GM21360 (cell line): ENCODE results near the gene SCAMP2.
A peak's percentile ranks its signal among the peaks of the same experiment; 100 is the strongest.
"Not testable (repeated sequence)": the region's sequence is repeated elsewhere in the genome, so short reads cannot be mapped to it uniquely, and the experiment has no call there.

Experiments used
- ATAC-seq: cut with Tn5 transposase; IDR thresholded peaks from one replicate; pipeline ENCODE4 v1.9.1; 2021; ENCODE audit warnings: mild to moderate bottlenecking, moderate library complexity; ENCODE audit not compliant: unreplicated experiment

The SCAMP2 gene

GRCh38 chr15:74891469-74891868, 18.3 kb upstream of the SCAMP2 start:
- ATAC-seq, result no peak

DNA sequence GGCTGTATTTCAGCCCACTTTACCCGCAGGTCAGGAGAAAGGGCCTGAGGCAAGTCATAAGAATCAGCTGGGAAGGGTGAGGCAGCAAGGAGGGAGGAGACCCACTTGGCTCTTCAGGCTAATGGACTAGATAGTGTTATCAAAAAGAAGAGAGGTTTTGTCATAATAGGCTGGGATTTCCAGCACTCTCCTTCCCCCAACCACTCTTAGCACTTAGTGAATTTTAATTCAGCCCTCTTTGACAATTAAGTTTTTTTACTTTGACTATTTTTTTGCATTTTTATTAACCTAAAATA, 17.4 kb upstream of the SCAMP2 start:
- no peak for ATAC-seq

DNA sequence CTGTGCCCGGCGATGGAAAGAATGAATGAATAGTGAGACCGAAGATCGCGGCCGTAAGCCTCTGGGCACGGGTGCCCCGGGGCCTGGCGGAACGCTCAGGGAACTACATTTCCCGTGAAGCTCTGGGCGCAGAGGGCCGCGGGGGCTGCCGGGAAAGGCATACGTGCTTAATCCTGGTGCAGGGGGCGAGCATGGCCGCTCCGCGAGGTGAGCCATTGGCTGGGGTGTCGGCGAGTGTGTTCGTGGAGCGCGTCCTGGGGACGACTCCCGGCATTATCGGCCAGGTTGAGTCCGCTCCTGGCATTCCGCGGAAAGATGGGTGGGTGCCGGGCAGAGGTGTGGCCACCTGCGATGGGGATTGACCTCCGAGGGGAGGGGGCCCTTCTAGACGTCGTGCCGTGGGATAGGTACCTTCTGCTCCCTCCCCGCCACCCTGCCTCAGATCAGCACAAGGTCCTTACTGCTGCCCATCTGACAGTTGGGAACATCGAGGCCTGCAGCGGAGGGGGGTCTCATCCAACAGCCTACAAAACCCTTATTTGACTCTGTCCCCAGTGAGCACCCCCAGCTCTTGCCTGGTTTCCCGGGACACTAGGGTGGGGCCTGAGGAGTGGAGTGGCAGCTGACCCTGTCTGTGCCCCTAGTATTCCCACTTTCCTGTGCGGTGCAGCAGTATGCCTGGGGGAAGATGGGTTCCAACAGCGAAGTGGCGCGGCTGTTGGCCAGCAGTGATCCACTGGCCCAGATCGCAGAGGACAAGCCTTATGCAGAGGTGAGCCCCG, 16.9 kb upstream of the SCAMP2 start, which contains the start of gene MPI:
Gene MPI, plus strand, starts transcription at position 160 of the 782 bp plus-strand sequence. Its CDS starts 32 bp downstream, at position 192.
- peak; percentile 77 for ATAC-seq

DNA sequence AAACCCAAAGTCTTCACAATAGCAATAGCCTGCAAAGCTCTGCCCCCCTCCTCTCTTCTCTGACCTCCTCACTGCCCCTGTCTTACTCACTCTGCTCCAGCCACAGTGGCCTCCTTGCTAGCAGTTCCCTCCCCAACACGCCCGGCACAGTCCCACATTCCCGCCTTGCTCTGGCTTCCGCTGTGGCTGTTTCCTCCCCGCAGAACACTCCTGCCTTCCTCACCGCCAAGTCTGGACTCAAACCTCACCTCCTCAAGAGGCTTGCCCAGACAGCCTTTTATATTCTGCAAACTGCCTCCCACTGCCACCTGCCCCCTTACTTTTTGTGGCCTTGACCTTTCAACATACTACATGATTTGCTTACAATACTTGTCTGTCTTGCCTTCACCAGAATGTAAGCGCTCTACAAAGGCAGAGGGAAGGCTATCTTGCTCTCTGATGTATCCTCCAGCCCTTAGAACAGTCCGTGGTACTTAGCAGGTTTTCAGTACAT, 16.3 kb upstream of the SCAMP2 start:
- ATAC-seq, result no peak

DNA sequence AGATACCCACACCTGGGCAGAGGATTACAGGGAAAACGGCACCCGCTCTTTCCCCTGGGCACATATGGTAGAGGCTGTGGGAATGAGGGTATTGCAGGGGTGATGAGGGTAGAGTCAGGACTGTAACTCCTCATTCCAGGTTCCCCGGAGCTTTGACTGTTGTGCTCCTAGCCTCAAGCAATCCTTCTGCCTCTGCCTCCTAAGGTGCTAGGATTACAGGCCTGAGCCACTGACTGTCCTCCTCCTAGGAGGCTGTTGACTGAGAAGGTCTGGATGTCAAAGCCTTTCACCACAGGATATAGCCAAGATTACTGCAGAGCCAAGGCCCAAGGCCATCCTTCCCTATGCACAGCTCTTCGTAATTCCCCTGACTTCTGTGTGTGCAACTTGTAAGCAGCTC, 15.6 kb upstream of the SCAMP2 start:
- ATAC-seq, result no peak

DNA sequence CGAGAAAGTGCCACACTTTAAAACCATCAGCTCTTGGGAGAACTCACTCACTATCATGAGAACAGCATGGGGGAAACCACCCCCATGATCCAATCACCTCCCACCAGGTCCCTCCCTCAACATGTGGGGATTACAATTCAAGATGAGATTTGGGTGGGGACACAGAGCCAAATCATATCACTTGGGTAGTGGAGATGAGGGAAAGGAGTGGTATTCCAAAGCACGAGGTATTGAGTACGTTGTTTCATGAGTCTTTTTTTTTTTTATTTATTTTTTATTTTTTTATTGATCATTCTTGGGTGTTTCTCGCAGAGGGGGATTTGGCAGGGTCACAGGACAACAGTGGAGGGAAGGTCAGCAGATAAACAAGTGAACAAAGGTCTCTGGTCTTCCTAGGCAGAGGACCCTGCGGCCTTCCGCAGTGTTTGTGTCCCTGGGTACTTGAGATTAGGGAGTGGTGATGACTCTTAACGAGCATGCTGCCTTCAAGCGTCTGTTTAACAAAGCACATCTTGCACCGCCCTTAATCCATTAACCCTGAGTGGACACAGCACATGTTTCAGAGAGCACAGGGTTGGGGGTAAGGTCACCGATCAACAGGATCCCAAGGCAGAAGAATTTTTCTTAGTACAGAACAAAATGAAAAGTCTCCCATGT, 14.5 kb upstream of the SCAMP2 start:
- not testable (repeated sequence) for ATAC-seq

- no peak for ATAC-seq
Observed at GRCh38 chr15:74885461-74885860, 12.3 kb upstream of the SCAMP2 start.

- no peak for ATAC-seq
Observed at GRCh38 chr15:74884428-74885223, 11.5 kb upstream of the SCAMP2 start.

DNA sequence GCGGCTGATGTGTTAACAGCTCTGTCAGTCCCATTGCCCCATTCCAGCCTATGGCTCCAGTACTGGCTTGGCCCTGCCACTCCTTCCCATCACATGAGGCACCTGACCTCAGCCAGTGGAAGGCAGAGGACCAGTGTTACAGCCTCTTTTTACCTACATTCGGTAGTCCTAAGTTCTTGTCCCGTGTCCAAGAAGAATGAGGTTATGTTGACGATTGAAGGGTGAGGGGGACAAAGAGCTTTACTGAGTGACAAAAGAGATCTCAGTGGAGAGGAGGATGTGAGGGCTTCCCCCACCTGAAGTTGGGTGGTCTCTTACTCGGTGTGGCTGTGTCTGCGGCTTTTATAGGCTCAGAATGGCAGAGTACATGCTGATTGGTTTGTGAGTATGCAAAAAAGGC, 9.4 kb upstream of the SCAMP2 start:
- ATAC-seq, result no peak

GRCh38 chr15:74878273-74878672, 5.1 kb upstream of the SCAMP2 start:
- no peak for ATAC-seq

- ATAC-seq, result no peak
Observed at GRCh38 chr15:74873756-74874424, 725 bp upstream of the SCAMP2 start.

- no peak for ATAC-seq
Observed at GRCh38 chr15:74872702-74873035, 496 bp downstream of the SCAMP2 start.

GRCh38 chr15:74870436-74871215, 2.5 kb downstream of the SCAMP2 start:
- no peak for ATAC-seq

DNA sequence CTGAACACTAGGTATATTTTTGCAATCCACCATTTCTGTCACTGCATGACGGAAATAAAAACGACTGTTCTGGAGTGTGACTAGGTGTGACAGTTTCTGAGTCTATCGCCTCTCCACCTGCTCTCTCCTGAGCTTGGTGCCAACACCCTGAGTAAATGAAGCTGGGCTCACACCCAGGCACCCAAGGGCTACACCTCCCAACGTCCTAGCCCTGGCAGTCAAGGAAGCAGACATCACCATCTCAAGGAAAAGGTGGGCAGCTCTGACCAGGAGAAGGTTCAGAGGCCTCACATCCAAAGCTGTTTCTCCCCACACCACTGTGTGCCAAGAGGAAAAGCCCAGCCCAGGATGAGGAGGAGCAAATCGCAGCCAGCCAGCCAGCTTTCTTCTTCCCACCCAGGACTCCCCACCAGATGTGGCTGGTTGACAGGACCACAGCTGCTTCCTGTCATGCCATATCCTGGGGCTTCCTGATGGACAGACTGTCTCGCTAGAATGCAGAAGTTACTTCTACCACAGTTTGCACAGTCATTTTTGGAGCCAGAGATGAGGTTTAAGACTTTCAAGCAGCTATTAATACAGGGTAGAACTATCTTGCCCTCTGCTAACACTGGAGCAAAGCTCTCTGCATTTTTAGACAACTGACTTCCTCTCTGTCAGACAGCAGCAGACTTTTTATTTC, 3.3 kb downstream of the SCAMP2 start:
- ATAC-seq, result no peak

DNA sequence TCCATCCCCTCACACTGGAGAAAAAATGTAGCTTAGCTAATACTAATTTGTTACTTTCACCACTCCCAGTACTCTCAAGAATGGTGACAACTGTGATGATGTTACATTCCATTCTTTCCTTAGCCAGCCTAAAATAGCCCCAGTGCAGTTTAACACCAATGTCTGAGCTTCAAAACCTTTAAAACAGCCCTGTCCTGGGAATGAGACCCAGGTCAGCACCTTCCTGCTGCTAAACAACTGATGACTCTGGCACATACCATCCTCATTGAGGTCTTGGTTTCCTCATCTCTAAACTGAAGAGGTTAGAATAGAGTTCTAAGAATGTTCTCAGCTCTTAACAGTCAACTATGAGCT, 3.8 kb downstream of the SCAMP2 start:
- ATAC-seq, result no peak

DNA sequence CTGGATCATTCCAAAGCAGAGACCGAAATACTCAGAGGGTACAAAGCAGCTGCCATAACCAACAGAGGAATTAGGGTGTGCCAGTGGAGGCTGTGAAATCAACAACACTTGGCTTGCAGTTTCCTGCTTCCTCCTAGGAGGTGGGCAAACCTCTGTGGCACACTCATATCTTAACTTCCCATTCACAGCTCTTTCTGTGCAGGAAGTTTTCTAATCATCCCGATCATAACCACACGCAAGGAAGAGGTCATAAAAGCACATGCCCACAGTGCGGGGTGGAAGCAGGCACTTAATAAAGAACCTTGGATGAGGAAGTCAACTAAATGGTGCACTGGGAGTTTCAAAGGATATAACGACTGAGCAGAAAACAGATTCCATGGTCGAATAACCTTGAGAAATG, 5.1 kb downstream of the SCAMP2 start:
- no peak for ATAC-seq

DNA sequence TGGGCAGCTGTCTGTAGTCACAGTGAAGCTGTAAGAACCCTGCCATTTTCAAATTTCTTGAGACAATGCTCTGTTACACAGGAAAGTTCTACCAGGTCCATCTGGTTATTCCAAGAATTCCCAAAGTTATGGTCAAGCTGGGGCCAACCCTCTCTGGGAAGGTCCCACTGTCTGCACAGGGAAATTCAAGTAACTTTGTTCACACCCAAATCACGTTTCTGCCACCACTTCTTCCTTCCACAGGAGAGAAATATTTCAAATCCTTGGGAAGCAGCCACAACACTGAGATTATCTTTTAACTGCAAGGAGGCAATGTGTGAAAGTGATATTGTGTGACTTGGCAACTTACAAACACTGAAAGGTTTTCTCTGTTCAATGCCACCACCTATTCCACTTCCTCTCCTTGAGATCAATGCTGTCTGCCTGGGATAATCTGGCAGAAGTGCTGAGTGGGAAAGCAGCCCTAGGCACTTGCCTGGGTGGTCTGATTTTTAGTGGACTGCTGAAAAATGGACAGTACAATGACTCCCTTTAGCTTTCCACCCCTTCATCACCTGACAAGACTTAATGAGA, 5.6 kb downstream of the SCAMP2 start:
- no peak for ATAC-seq

DNA sequence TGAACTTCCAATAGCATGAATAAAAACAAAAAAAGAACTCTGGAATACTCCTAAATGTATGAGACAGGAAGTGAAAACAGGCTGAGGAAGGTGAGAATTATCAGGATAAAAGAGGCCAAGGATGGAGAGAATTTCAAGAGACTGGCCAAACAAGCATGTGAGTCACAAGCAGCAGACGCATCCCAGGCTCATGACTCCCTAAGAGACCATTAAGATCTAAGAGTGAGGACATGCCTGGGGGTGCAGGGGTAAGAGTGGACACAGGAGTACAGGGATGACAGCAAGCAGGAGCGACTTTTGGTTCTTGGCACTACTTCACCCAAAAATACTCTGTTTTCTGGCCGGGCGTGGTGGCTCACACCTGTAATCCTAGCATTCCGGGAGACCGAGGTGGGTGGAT, 7.1 kb downstream of the SCAMP2 start:
- ATAC-seq, result no peak

DNA sequence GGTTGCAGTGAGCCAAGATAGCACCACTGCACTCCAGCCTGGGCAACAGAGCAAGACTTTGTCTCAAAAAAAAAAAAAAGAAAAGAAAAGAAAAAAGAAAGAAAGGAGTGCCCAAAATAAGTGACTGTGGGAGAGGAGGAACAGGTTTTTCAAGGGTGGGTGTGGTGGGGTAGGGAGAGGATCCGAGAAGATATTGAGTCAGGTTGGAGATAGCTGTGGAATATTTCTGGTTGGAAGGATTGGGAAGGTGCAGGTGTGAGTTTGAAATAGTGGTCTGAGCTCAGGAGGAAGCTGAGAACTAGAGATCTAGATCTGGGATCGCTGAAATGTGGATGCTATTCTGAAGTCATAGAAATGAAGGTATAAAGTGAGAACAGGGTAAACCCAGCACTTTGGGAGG, 7.8 kb downstream of the SCAMP2 start:
- no peak for ATAC-seq

DNA sequence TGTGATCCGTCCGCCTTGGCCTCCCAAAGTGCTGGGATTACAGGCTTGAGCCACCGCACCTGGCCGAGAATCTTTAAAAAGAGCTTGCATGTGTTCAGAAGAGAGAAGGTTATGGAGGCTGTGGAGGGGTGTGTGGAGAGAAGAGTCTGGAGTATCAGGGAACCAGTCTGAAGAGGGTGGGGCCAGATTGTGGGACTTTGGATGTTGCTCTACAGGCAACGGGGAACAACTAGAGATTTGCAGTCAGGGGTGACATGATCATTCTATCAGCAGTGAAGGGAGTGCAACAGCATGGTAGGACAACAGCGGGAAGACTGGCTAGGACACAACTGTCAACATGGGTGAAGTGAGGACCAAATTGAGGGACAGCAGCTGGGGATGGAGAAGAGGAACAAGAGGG, 8.9 kb downstream of the SCAMP2 start:
- no peak for ATAC-seq
